Nephron progenitor cell (in vitro differentiated cells): ENCODE measurements around the gene RAX2.
A peak's percentile ranks its signal among the peaks of the same experiment; 100 is the strongest.

Experiments used
- DNase-seq: peaks from one replicate; pipeline ENCODE4 v3.0.0; 2021
- H3K27ac Mint-ChIP-seq: 2 replicates; pipeline ENCODE4 v1.8.0; 2021; ENCODE audit warnings: mild to moderate bottlenecking, moderate library complexity, mixed read lengths
- H3K27me3 Mint-ChIP-seq: 2 replicates; pipeline ENCODE4 v1.8.0; 2021; ENCODE audit warnings: mild to moderate bottlenecking, low read depth, mixed read lengths; ENCODE audit not compliant: poor library complexity
- H3K36me3 Mint-ChIP-seq: 2 replicates; pipeline ENCODE4 v1.8.0; 2021; ENCODE audit warnings: low read depth, mixed read lengths
- H3K4me1 Mint-ChIP-seq: 2 replicates; pipeline ENCODE4 v1.8.0; 2021; ENCODE audit warnings: mixed read lengths
- H3K4me3 Mint-ChIP-seq: 2 replicates; pipeline ENCODE4 v1.8.0; 2021; ENCODE audit warnings: mild to moderate bottlenecking, moderate library complexity, mixed read lengths
- H3K9me3 Mint-ChIP-seq: 2 replicates; pipeline ENCODE4 v1.8.0; 2021; ENCODE audit warnings: mild to moderate bottlenecking, moderate library complexity, mixed read lengths
- TF ChIP-seq, protein P1 (sequence below): fragments of 200-600 bp; sonication (generic); IDR thresholded peaks from 2 replicates; pipeline ENCODE4 v1.5.0; 2021; ENCODE audit warnings: antibody characterized with exemption

RAX2 gene

GRCh38 chr19:3725640-3726310, 46.3 kb downstream of the RAX2 start:
- TF ChIP-seq, protein P1, sequence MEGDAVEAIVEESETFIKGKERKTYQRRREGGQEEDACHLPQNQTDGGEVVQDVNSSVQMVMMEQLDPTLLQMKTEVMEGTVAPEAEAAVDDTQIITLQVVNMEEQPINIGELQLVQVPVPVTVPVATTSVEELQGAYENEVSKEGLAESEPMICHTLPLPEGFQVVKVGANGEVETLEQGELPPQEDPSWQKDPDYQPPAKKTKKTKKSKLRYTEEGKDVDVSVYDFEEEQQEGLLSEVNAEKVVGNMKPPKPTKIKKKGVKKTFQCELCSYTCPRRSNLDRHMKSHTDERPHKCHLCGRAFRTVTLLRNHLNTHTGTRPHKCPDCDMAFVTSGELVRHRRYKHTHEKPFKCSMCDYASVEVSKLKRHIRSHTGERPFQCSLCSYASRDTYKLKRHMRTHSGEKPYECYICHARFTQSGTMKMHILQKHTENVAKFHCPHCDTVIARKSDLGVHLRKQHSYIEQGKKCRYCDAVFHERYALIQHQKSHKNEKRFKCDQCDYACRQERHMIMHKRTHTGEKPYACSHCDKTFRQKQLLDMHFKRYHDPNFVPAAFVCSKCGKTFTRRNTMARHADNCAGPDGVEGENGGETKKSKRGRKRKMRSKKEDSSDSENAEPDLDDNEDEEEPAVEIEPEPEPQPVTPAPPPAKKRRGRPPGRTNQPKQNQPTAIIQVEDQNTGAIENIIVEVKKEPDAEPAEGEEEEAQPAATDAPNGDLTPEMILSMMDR: no peak
- Mint-ChIP-seq H3K9me3 (no peaks in the 10 kb centered on the region), H3K27me3 (peaks cover 58% of the 10 kb centered on the region), H3K4me1 (peaks cover 7% of the 10 kb centered on the region), H3K27ac (no peak overlapping the region), H3K36me3 (no peaks in the 10 kb centered on the region), H3K4me3 (no peak overlapping the region)
- peak; percentile 41 for DNase-seq

GRCh38 chr19:3725121-3725520, 46.9 kb downstream of the RAX2 start:
- H3K4me3 Mint-ChIP-seq: no peak overlapping the region
- TF ChIP-seq, protein P1: no peak
- H3K36me3 Mint-ChIP-seq: no peaks in the 10 kb centered on the region
- no peak for DNase-seq
- H3K27me3 Mint-ChIP-seq: peaks cover 64% of the 10 kb centered on the region
- no peak overlapping the region for H3K27ac Mint-ChIP-seq
- no peaks in the 10 kb centered on the region for H3K9me3 Mint-ChIP-seq
- H3K4me1 Mint-ChIP-seq: peaks cover 6% of the 10 kb centered on the region

DNA sequence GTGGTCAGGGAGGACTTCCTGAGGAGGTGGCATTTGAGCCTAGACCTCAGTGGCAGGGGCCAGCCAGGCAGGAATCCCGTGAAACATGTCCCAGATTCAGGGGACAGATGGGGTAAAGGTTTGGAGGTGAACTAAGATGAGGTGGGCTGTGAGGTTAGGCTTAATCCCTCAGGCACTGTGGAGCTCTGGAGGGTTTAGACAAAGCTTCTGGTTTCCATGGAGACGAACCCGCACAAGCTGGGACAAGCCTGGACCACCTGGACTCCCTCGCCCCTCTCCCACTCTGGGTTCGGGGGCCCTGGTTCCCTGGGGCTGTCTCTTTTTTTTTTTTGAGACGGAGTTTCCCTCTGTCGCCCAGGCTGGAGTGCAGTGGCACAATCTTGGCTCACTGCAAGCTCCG, 48.1 kb downstream of the RAX2 start:
- Mint-ChIP-seq H3K4me3 (no peak overlapping the region), H3K27ac (no peak overlapping the region), H3K36me3 (no peaks in the 10 kb centered on the region), H3K9me3 (no peaks in the 10 kb centered on the region), H3K4me1 (no peaks in the 10 kb centered on the region), H3K27me3 (peaks cover 73% of the 10 kb centered on the region)
- TF ChIP-seq, protein P1: no peak
- no peak for DNase-seq

GRCh38 chr19:3723110-3723488, 48.9 kb downstream of the RAX2 start:
- H3K27ac Mint-ChIP-seq: no peak overlapping the region
- no peak for DNase-seq
- peaks cover 75% of the 10 kb centered on the region for H3K27me3 Mint-ChIP-seq
- no peaks in the 10 kb centered on the region for H3K4me1 Mint-ChIP-seq
- H3K36me3 Mint-ChIP-seq: no peaks in the 10 kb centered on the region
- no peaks in the 10 kb centered on the region for H3K9me3 Mint-ChIP-seq
- H3K4me3 Mint-ChIP-seq: peak overlapping the region; percentile 33
- TF ChIP-seq, protein P1: no peak

GRCh38 chr19:3722443-3723109, 49.5 kb downstream of the RAX2 start:
- no peak overlapping the region for H3K27ac Mint-ChIP-seq
- no peak overlapping the region for H3K4me3 Mint-ChIP-seq
- TF ChIP-seq, protein P1: no peak
- H3K27me3 Mint-ChIP-seq: peaks cover 80% of the 10 kb centered on the region
- H3K36me3 Mint-ChIP-seq: no peaks in the 10 kb centered on the region
- no peak for DNase-seq
- H3K9me3 Mint-ChIP-seq: no peaks in the 10 kb centered on the region
- H3K4me1 Mint-ChIP-seq: no peaks in the 10 kb centered on the region
